ENCODE data around the gene KAT7. TPM values are rescaled to one million over a fixed set of nuclear protein-coding genes. Genes with fewer than 3 reads are reported as not detected.
"Not testable (repeated sequence)": the region's sequence is repeated elsewhere in the genome, so short reads cannot be mapped to it uniquely, and the experiment has no call there.

KAT7 gene
- total and polyA plus RNA-seq, 2 experiments from 2014 or later, result 20.9 to 27.5 TPM

GRCh38 chr17:49755663-49756283 lies 32.7 kb upstream of the KAT7 start:
- in situ Hi-C loops (cut with MboI), result no loop called here
- no peak overlapping the region for H3K4me3 ChIP-seq
- H3F3A ChIP-seq (ENCODE audit: insufficient read depth), result no peaks in the 10 kb centered on the region
- H3K27ac ChIP-seq, result no peak overlapping the region
- 57 to 70% methylated on average over 4 of the region's 4 CpGs for WGBS, 2 experiments (ENCODE audit: low coverage in 1 of 2, low lambda C conversion rate in 2 of 2, missing lambda C conversion rate in 2 of 2)
- no peaks in the 10 kb centered on the region for H3K9me3 ChIP-seq (ENCODE audit: low read depth)
- no peaks in the 10 kb centered on the region for H4K20me1 ChIP-seq (ENCODE audit: insufficient read depth)
- no peaks in the 10 kb centered on the region for H3K27me3 ChIP-seq (replicated peaks; ENCODE audit: insufficient read depth)
- H3K36me3 ChIP-seq (ENCODE audit: low read depth), result no peaks in the 10 kb centered on the region
- no peak overlapping the region for H3K4me2 ChIP-seq (ENCODE audit: unreplicated experiment)
- H3K9me2 ChIP-seq (ENCODE audit: insufficient read depth), result no peaks in the 10 kb centered on the region
- no peak for DNase-seq
- no peaks in the 10 kb centered on the region for H3K79me2 ChIP-seq (ENCODE audit: insufficient read depth)
- no peak overlapping the region for H2AFZ ChIP-seq
- H3K4me1 ChIP-seq (ENCODE audit: insufficient read depth), result no peaks in the 10 kb centered on the region
- TF ChIP-seq EZH2phosphoT487 (IDR thresholded peaks at IDR 0.05; ENCODE audit: insufficient read depth, low read depth) (no peak), EZH2 (IDR thresholded peaks at IDR 0.05; ENCODE audit: insufficient read depth, poor library complexity, severe bottlenecking) (no peak)
- H3K9ac ChIP-seq, result no peak overlapping the region

GRCh38 chr17:49756323-49757150 lies 31.9 kb upstream of the KAT7 start:
- no peak for TF ChIP-seq EZH2 (IDR thresholded peaks at IDR 0.05; ENCODE audit: insufficient read depth, poor library complexity, severe bottlenecking)
- TF ChIP-seq EZH2phosphoT487 (IDR thresholded peaks at IDR 0.05; ENCODE audit: insufficient read depth, low read depth), result no peak
- Histone ChIP-seq H3K79me2 (ENCODE audit: insufficient read depth) (no peaks in the 10 kb centered on the region), H3K27ac (no peak overlapping the region), H3K9ac (no peak overlapping the region), H4K20me1 (ENCODE audit: insufficient read depth) (no peaks in the 10 kb centered on the region), H3K27me3 (replicated peaks; ENCODE audit: insufficient read depth) (no peaks in the 10 kb centered on the region), H3K4me1 (ENCODE audit: insufficient read depth) (no peaks in the 10 kb centered on the region), H3K4me3 (no peak overlapping the region), H2AFZ (no peak overlapping the region), H3K9me2 (ENCODE audit: insufficient read depth) (no peaks in the 10 kb centered on the region), H3F3A (ENCODE audit: insufficient read depth) (no peaks in the 10 kb centered on the region), H3K36me3 (ENCODE audit: low read depth) (no peaks in the 10 kb centered on the region), H3K4me2 (ENCODE audit: unreplicated experiment) (no peak overlapping the region), H3K9me3 (ENCODE audit: low read depth) (no peaks in the 10 kb centered on the region)
- in situ Hi-C loops (cut with MboI), result no loop called here
- no peak for DNase-seq
- WGBS, 2 experiments (ENCODE audit: low coverage in 1 of 2, low lambda C conversion rate in 2 of 2, missing lambda C conversion rate in 2 of 2), result 72 to 73% methylated on average over 9 of the region's 9 CpGs

DNA sequence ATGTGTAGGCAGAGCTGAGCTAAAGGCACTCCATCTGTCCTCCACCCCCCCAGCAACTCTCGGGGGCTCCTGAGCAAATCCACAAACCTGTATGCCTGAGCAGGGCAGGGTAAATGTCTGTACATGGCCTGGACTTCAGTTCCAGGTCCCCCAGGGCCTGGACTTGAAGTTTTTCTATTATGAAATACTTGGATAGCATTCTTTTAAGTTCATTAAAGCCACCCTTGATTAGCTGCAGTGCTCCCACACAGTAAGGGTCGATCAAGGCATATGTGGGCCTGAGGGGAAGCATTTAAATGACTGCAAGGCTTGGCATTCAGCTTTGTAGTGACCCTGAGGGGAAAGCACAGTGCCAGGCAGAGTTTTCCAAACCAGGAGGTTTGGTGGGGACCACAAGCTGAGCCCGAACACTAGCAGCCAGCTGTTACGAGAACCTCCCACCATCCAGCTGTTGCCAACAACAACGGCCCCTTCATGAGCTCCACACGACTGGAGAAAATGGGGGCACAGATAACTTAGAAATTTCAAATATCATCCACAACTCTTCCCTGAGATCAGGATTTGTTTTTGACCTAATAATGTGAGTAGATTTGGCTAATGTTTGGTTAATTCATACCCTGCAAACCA lies 31.2 kb upstream of the KAT7 start:
- Histone ChIP-seq H3K9me3 (ENCODE audit: low read depth) (no peaks in the 10 kb centered on the region), H3K79me2 (ENCODE audit: insufficient read depth) (no peaks in the 10 kb centered on the region), H3K36me3 (ENCODE audit: low read depth) (no peaks in the 10 kb centered on the region), H3K4me3 (no peak overlapping the region), H2AFZ (no peak overlapping the region), H3K9me2 (ENCODE audit: insufficient read depth) (no peaks in the 10 kb centered on the region), H3K27me3 (replicated peaks; ENCODE audit: insufficient read depth) (no peaks in the 10 kb centered on the region), H3K4me1 (ENCODE audit: insufficient read depth) (no peaks in the 10 kb centered on the region), H3K27ac (no peak overlapping the region), H3F3A (ENCODE audit: insufficient read depth) (0 out of 2 replicates have a peak, but pooled peaks cover under 1% of the 10 kb centered on the region), H4K20me1 (ENCODE audit: insufficient read depth) (no peaks in the 10 kb centered on the region), H3K9ac (no peak overlapping the region), H3K4me2 (ENCODE audit: unreplicated experiment) (no peak overlapping the region)
- 74 to 79% methylated on average over 6 of the region's 6 CpGs for WGBS, 2 experiments (ENCODE audit: low coverage in 1 of 2, low lambda C conversion rate in 2 of 2, missing lambda C conversion rate in 2 of 2)
- TF ChIP-seq EZH2phosphoT487 (IDR thresholded peaks at IDR 0.05; ENCODE audit: insufficient read depth, low read depth) (no peak), EZH2 (IDR thresholded peaks at IDR 0.05; ENCODE audit: insufficient read depth, poor library complexity, severe bottlenecking) (no peak)
- in situ Hi-C loops (cut with MboI), result no loop called here
- no peak for DNase-seq

DNA sequence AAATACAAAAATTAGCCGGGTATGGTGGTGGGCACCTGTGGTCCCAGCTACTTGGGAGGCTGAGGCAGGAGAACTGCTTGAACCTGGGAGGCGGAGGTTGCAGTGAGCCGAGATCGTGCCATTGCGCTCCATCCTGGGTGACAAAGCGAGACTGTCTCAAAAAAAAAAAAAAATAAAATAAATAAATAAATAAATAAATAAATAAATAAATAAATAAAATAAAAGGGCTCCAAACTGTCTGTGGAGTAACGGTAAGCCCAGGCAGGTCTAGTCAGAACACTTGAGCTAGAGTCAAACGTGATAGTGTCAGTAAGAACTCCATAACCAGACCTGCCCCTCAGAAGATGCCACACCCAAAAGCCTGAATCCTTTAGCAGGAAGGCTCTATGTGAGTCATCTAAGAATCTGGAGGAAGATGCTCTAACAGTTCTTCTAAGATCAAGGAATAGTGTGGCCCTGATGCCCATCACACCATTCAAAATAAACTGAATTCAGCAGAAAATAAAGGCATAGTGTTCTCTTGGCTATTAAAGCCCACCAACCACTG lies 29.9 kb upstream of the KAT7 start:
- H3K4me2 ChIP-seq (ENCODE audit: unreplicated experiment); H3K9me3 ChIP-seq (ENCODE audit: low read depth); H3F3A ChIP-seq (ENCODE audit: insufficient read depth); H3K27ac ChIP-seq; in situ Hi-C loops (cut with MboI); H2AFZ ChIP-seq; H4K20me1 ChIP-seq (ENCODE audit: insufficient read depth); H3K4me3 ChIP-seq; H3K9me2 ChIP-seq (ENCODE audit: insufficient read depth); H3K4me1 ChIP-seq (ENCODE audit: insufficient read depth); H3K27me3 ChIP-seq (replicated peaks; ENCODE audit: insufficient read depth); H3K9ac ChIP-seq; H3K36me3 ChIP-seq (ENCODE audit: low read depth); H3K79me2 ChIP-seq (ENCODE audit: insufficient read depth): not testable (repeated sequence)
- peak; percentile 67 for DNase-seq
- 69 to 72% methylated on average over 6 to 8 of the region's 8 CpGs for WGBS, 2 experiments (ENCODE audit: low coverage in 1 of 2, low lambda C conversion rate in 2 of 2, missing lambda C conversion rate in 2 of 2)
